ENCODE data around the gene CALML6.

DNA sequence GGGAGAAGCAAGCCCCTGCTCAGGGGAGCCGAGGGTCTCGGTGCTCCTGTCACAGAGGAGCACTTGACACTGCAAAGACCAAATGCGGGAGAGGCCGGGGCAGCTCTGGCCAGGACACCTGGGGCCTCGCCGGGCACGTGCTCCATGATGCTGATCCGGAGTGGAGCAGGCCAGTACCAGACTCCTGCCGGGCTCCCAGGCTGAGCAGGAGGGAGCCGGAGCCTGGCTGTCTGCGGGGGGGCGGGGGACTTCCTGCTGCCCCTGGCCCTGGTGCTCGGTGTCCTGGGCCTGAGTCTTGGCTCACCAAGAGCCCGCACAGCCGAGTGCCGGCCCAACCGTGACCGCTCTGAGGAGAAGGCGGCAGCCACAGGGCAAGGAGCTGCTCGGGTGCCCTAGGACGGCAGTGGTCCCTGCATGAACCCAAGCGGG, 42.5 kb downstream of the CALML6 start:
- TF ChIP-seq, protein P1, sequence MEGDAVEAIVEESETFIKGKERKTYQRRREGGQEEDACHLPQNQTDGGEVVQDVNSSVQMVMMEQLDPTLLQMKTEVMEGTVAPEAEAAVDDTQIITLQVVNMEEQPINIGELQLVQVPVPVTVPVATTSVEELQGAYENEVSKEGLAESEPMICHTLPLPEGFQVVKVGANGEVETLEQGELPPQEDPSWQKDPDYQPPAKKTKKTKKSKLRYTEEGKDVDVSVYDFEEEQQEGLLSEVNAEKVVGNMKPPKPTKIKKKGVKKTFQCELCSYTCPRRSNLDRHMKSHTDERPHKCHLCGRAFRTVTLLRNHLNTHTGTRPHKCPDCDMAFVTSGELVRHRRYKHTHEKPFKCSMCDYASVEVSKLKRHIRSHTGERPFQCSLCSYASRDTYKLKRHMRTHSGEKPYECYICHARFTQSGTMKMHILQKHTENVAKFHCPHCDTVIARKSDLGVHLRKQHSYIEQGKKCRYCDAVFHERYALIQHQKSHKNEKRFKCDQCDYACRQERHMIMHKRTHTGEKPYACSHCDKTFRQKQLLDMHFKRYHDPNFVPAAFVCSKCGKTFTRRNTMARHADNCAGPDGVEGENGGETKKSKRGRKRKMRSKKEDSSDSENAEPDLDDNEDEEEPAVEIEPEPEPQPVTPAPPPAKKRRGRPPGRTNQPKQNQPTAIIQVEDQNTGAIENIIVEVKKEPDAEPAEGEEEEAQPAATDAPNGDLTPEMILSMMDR (IDR thresholded peaks at IDR 0.05), result no peak
- TF ChIP-seq POLR2A (IDR thresholded peaks at IDR 0.05), result no peak

Measured in vagina (tissue), 2 donors.